HG02798 (cell line): ENCODE data around the gene CDX1.

Source experiments
- ATAC-seq: cut with Tn5 transposase; IDR thresholded peaks from one replicate; pipeline ENCODE4 v1.9.1; 2021; ENCODE audit warnings: mild to moderate bottlenecking; ENCODE audit not compliant: unreplicated experiment, poor library complexity

CDX1 gene

GRCh38 chr5:150166650-150167511 lies at the start of gene CDX1:
TSS of gene CDX1 (plus strand) at chr5:150166778. CDS start at chr5:150166877, 99 bp downstream.
- no peak for ATAC-seq

- no peak for ATAC-seq
These were observed 48.5 kb upstream of the CDX1 start for GRCh38 chr5:150117945-150118560.

GRCh38 chr5:150118561-150119229 lies 47.9 kb upstream of the CDX1 start:
- no peak for ATAC-seq

- ATAC-seq, result no peak
These were observed 47.0 kb upstream of the CDX1 start for GRCh38 chr5:150119421-150120061.

GRCh38 chr5:150120062-150120441 lies 46.5 kb upstream of the CDX1 start:
- ATAC-seq, result no peak

GRCh38 chr5:150120617-150121447 lies 45.7 kb upstream of the CDX1 start:
- no peak for ATAC-seq

GRCh38 chr5:150121448-150122157 lies 45.0 kb upstream of the CDX1 start:
- ATAC-seq, result no peak

GRCh38 chr5:150122158-150122510 lies 44.4 kb upstream of the CDX1 start:
- ATAC-seq, result peak; percentile 55

GRCh38 chr5:150122536-150123481 lies 43.8 kb upstream of the CDX1 start:
- no peak for ATAC-seq

GRCh38 chr5:150123542-150123941 lies 43.0 kb upstream of the CDX1 start:
- no peak for ATAC-seq

GRCh38 chr5:150124111-150124557 lies 42.4 kb upstream of the CDX1 start:
- ATAC-seq, result no peak

- no peak for ATAC-seq
These were observed 42.0 kb upstream of the CDX1 start for GRCh38 chr5:150124596-150124995.

- no peak for ATAC-seq
These were observed 41.2 kb upstream of the CDX1 start for GRCh38 chr5:150125334-150125733.

- no peak for ATAC-seq
These were observed 40.2 kb upstream of the CDX1 start for GRCh38 chr5:150126199-150126920.

- no peak for ATAC-seq
These were observed 39.7 kb upstream of the CDX1 start for GRCh38 chr5:150126921-150127265.

- no peak for ATAC-seq
These were observed 37.1 kb upstream of the CDX1 start for GRCh38 chr5:150129454-150129812.

GRCh38 chr5:150129813-150130492 lies 36.6 kb upstream of the CDX1 start:
- ATAC-seq, result peak; percentile 49
